Measurements from ENCODE around the gene SF3A1. TPM values are rescaled to one million over a fixed set of nuclear protein-coding genes. Genes with fewer than 3 reads are reported as not detected.

SF3A1 gene
- total RNA-seq, 2 donors from 2014 or later, result 56.7 to 77.0 TPM

DNA sequence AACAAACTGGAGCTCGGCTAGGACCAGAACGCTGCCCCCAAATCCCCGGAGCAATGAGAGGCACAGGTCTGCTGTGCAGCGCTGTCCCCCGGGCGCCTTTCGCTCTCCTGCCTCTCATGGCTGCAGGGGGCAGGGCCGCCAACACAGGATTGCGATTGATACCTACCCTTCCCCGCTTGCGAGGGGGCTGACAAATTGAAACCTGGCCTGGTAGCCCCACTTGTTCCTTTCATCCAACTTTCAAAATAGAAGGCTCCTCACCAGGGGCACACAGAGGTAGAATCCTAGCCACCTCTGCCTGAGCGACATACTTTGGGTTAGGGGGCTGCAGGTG, 66.7 kb downstream of the SF3A1 start:
- Histone ChIP-seq H3K27ac (peak overlapping the region; percentile 95 to 96), H3K27me3 (replicated peaks; ENCODE audit: insufficient read depth) (no peaks in the 10 kb centered on the region), H3K4me1 (ENCODE audit: control insufficient read depth in 1 of 2, low read depth in 2 of 2) (peaks cover 16 to 42% of the 10 kb centered on the region in 2 donors), H3K36me3 (peaks cover 50% of the 10 kb centered on the region), H3K9me3 (no peaks in the 10 kb centered on the region), H3K4me3 (peak overlapping the region; percentile 75)
- ATAC-seq (ENCODE audit: insufficient number of reproducible peaks, low FRiP score, low read depth), result peak; percentile 3
- no peak for DNase-seq (ENCODE audit: low spot score)
- TF ChIP-seq, protein P1, sequence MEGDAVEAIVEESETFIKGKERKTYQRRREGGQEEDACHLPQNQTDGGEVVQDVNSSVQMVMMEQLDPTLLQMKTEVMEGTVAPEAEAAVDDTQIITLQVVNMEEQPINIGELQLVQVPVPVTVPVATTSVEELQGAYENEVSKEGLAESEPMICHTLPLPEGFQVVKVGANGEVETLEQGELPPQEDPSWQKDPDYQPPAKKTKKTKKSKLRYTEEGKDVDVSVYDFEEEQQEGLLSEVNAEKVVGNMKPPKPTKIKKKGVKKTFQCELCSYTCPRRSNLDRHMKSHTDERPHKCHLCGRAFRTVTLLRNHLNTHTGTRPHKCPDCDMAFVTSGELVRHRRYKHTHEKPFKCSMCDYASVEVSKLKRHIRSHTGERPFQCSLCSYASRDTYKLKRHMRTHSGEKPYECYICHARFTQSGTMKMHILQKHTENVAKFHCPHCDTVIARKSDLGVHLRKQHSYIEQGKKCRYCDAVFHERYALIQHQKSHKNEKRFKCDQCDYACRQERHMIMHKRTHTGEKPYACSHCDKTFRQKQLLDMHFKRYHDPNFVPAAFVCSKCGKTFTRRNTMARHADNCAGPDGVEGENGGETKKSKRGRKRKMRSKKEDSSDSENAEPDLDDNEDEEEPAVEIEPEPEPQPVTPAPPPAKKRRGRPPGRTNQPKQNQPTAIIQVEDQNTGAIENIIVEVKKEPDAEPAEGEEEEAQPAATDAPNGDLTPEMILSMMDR (IDR thresholded peaks at IDR 0.05), result no peak

DNA sequence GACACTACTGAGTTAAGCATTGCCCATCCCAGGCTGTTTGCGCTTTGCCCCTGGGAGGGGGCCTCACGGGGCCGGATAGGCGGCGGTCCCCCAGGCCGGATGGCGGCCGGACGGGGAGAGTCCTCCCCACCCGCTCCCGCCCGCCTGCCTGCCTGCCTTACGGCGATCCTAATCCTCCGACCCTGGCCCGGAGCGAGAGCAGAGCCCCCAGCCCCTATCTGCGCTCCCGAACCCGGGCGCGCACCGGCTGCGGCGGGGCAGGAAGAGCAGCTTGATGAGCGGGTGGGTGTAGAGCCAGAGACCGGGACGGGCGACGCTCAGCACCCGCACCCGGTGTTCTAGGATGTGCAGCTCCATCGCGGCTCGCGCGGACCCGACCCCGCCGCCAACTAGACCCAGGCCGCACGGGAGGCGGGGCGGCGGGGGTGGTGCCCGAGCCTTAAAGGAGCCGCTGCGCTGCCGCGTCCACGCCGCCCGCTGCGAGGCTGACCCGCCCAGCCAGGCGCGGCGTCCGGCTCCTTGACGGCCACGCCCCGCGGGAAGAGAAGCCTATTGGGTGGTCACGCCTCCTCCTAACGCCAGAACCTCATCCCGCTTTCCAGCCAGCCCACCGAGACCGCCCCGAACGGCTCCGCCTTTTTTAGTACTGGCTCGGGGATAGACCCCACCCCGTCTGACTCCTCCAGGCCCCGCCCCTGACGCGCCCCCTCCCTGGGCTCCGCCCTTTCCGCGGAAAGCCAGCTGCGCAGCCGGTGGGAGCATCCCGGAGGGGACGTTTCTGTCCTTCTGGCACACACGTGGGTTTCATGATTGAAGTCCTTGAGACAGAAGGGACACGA, 67.3 kb downstream of the SF3A1 start, which contains the start of gene CASTOR1:
Gene CASTOR1, minus strand, starts transcription at position 365 of the 839 bp plus-strand sequence. Its CDS starts 8 bp downstream, at position 357.
- H3K4me3 ChIP-seq, result peak within 1 kb of the TSS; percentile 75
- TF ChIP-seq, protein P1 (IDR thresholded peaks at IDR 0.05), result no peak

DNA sequence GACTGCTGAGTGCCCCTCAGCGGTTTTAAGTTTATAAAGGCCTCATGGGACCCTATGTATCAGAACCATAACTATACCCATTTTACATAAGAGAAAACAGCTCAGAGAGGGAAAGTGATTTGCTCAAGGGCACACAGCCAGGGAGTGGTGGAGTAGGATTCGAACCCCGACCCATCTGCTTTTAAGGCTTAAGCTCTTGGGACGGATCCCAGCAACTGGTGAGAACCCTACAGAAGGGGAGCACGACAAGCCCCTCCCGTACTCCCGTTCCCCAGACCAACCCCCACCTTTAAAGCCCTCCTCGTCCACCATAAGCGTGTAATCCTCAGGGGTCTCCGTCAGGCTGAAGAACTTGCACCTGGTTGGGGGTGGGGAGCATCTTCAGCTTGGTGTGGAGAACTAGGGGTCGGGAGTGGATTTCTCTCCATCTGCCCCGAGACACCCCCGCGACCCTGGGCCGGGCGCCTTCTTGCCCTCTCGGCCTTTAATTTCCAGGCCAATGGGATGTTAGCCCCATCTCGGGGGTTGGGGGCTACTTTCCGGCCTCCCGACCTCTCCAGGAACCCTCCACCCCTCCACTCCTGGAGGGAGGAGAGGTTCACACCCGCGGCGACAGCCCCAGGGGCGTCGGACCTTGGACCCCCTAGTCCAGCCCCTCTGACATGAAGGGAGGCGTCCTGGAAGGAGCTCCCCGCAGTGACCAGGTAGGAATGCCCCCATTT, 68.1 kb downstream of the SF3A1 start:
- H3K36me3 ChIP-seq, result peaks cover 41% of the 10 kb centered on the region
- H3K9me3 ChIP-seq, result no peaks in the 10 kb centered on the region
- peak overlapping the region; percentile 75 for H3K4me3 ChIP-seq
- peak overlapping the region; percentile 96 for H3K27ac ChIP-seq
- TF ChIP-seq, protein P1 (IDR thresholded peaks at IDR 0.05), result no peak
- DNase-seq (ENCODE audit: low spot score), result no peak
- peaks cover 16 to 42% of the 10 kb centered on the region in 2 donors for H3K4me1 ChIP-seq (ENCODE audit: control insufficient read depth in 1 of 2, low read depth in 2 of 2)
- no peaks in the 10 kb centered on the region for H3K27me3 ChIP-seq (replicated peaks; ENCODE audit: insufficient read depth)
- ATAC-seq (ENCODE audit: insufficient number of reproducible peaks, low FRiP score, low read depth), result no peak

More for the DNA sequence above, 67.3 kb downstream of the SF3A1 start, which contains the start of gene CASTOR1:
- Histone ChIP-seq H3K36me3 (peaks cover 49% of the 10 kb centered on the region), H3K27ac (peak within 1 kb of the TSS; percentile 96), H3K27me3 (replicated peaks; ENCODE audit: insufficient read depth) (no peaks in the 10 kb centered on the region), H3K9me3 (no peaks in the 10 kb centered on the region), H3K4me1 (ENCODE audit: control insufficient read depth in 1 of 2, low read depth in 2 of 2) (peaks cover 16 to 42% of the 10 kb centered on the region in 2 donors)
- ATAC-seq (ENCODE audit: insufficient number of reproducible peaks, low FRiP score, low read depth), result peak; percentile 68
- DNase-seq (ENCODE audit: low spot score), result peak; percentile 98

DNA sequence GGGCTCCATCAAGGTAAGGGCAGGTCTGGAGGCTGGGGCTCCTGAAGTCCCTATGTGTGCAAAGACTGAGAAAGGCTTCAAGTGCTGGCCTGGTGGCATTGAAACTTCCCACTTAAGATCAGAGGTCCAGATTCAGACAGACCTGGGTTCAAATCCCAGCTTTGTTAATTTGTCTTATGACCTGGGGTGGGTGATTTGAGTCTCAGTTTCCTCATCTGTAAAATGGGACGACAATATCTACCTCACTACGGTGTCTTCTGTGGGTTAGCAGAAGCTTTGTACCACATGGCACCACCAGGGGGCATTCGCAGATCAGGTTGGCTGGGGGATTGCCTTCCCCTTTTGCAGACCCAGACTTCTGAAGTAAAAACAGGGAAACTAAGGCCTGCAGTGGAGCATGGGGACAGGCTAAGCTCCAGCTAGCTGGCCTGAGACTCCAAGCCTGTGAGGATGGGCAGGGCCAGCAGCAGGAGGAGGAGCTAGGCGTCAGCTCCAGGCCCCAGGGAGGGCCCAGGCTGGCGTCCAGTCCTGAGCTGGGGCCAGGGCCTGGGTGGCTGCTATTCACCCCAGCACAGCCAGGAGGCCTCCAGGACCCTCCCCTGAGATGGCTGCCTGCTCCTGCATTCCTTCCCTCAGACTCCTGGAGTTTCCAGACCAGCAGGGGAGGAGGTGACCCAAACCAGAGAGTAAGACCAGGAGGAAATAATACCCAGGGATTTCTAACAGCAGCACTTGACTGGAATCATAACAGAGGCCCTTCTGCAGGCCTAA, 68.9 kb downstream of the SF3A1 start:
- H3K4me1 ChIP-seq (ENCODE audit: control insufficient read depth in 1 of 2, low read depth in 2 of 2), result peaks cover 16 to 42% of the 10 kb centered on the region in 2 donors

More for the DNA sequence above, 68.9 kb downstream of the SF3A1 start:
- Histone ChIP-seq H3K27me3 (replicated peaks; ENCODE audit: insufficient read depth) (no peaks in the 10 kb centered on the region), H3K9me3 (no peaks in the 10 kb centered on the region), H3K27ac (peak overlapping the region; percentile 96), H3K4me3 (peak overlapping the region; percentile 75), H3K36me3 (peaks cover 34% of the 10 kb centered on the region)
- TF ChIP-seq, protein P1 (IDR thresholded peaks at IDR 0.05), result peak; percentile 78
- ATAC-seq (ENCODE audit: insufficient number of reproducible peaks, low FRiP score, low read depth) (peak; percentile 47), DNase-seq (ENCODE audit: low spot score) (no peak)
